NAMALWA (cell line): ENCODE data around the gene TTLL4.

Experiments
- DNase-seq: peaks from one replicate; pipeline ENCODE4 v3.0.0-alpha.2; 2015; ENCODE audit warnings: low spot score

The TTLL4 gene

GRCh38 chr2:218710687-218711549, at the start of gene TTLL4:
Gene TTLL4 (plus strand): TSS chr2:218710835. CDS start chr2:218737677, 26,842 bp downstream.
- DNase-seq: peak; percentile 98

GRCh38 chr2:218662377-218662776, 48.3 kb upstream of the TTLL4 start:
- no peak for DNase-seq

- DNase-seq: no peak
These were observed 47.8 kb upstream of the TTLL4 start for GRCh38 chr2:218662827-218663226.

GRCh38 chr2:218663901-218664300, 46.7 kb upstream of the TTLL4 start:
- no peak for DNase-seq

GRCh38 chr2:218664653-218665052, 46.0 kb upstream of the TTLL4 start:
- DNase-seq: no peak

- DNase-seq: peak; percentile 41
These were observed 39.5 kb upstream of the TTLL4 start for GRCh38 chr2:218671097-218671653.

- peak; percentile 93 for DNase-seq
These were observed 38.7 kb upstream of the TTLL4 start, which contains the start of the genes RNF25 and STK36 for GRCh38 chr2:218671654-218672566. Gene RNF25 (minus strand): TSS chr2:218672002. CDS start chr2:218671970, 32 bp downstream. Gene STK36 (plus strand): TSS chr2:218672086. CDS start chr2:218672830, 744 bp downstream.

- DNase-seq: no peak
These were observed 31.5 kb upstream of the TTLL4 start for GRCh38 chr2:218679119-218679518.

- no peak for DNase-seq
These were observed 30.6 kb upstream of the TTLL4 start for GRCh38 chr2:218680061-218680460.

- peak; percentile 80 for DNase-seq
These were observed 23.1 kb upstream of the TTLL4 start for GRCh38 chr2:218687400-218688060.

- DNase-seq: no peak
These were observed 19.4 kb upstream of the TTLL4 start for GRCh38 chr2:218691234-218691633.

GRCh38 chr2:218694405-218695145, 16.1 kb upstream of the TTLL4 start:
- DNase-seq: no peak

GRCh38 chr2:218698885-218699284, 11.8 kb upstream of the TTLL4 start:
- DNase-seq: no peak

- DNase-seq: no peak
These were observed 8.8 kb upstream of the TTLL4 start for GRCh38 chr2:218701806-218702205.

- no peak for DNase-seq
These were observed 7.3 kb upstream of the TTLL4 start for GRCh38 chr2:218703341-218703740.

- no peak for DNase-seq
These were observed 2.5 kb upstream of the TTLL4 start for GRCh38 chr2:218708086-218708485.

GRCh38 chr2:218709908-218710307, 727 bp upstream of the TTLL4 start:
- DNase-seq: no peak

GRCh38 chr2:218710334-218710686, 325 bp upstream of the TTLL4 start:
- no peak for DNase-seq

GRCh38 chr2:218711550-218711929, 905 bp downstream of the TTLL4 start:
- DNase-seq: peak; percentile 35

GRCh38 chr2:218713922-218714321, 3.3 kb downstream of the TTLL4 start:
- DNase-seq: no peak

GRCh38 chr2:218716070-218716469, 5.4 kb downstream of the TTLL4 start:
- DNase-seq: no peak
